GM12878 (cell line): ENCODE measurements around the gene SLC66A3. TPM values are rescaled to one million over a fixed set of nuclear protein-coding genes. Genes with fewer than 3 reads are reported as not detected.

Source experiments
- ATAC-seq: fragments of 200-7000 bp; cut with Tn5 transposase; 3 replicates; pipeline ENCODE4 v1.9.1; 2020; ENCODE audit warnings: mild to moderate bottlenecking, moderate library complexity
- BruUV-seq: library from RNA; stranded (reverse); fragments of 400-500 nt; replicated peaks from 2 replicates; lab custom pipeline; 2021; lab: Mats Ljungman, UMichigan
- CTCF ChIA-PET: fragments of 300-600 bp; sonication (Branson Sonifier 250); formaldehyde crosslinking; extraction: SDS; loops from one replicate; lab custom pipeline; 2021; ENCODE audit warnings: inconsistent platforms; lab: Yijun Ruan, JAX
- POLR2A ChIA-PET: fragments of 350-600 bp; formaldehyde crosslinking; extraction: SDS; loops from one replicate; lab custom pipeline; 2021; ENCODE audit warnings: inconsistent platforms; lab: Charles Lee
- RAD21 ChIA-PET: fragments of 300-600 bp; sonication (Branson Sonifier 250); formaldehyde crosslinking; loops from one replicate; lab custom pipeline; 2023; ENCODE audit warnings: antibody characterized with exemption; ENCODE audit not compliant: unreplicated experiment; lab: Charles Lee
- SMC1A ChIA-PET: fragments of 300-600 bp; sonication (Branson Sonifier 250); formaldehyde crosslinking; loops from one replicate; lab custom pipeline; 2023; ENCODE audit not compliant: unreplicated experiment, uncharacterized antibody; lab: Charles Lee
- DNase-seq: peaks from one replicate; pipeline ENCODE4 v3.0.0-alpha.2; 2011; ENCODE audit warnings: low read depth, low spot score
- FAIRE-seq: peaks from 3 replicates; lab custom pipeline; 2011; peaks lifted over from hg19 to GRCh38; lab: Jason Lieb, UNC
- H2AFZ ChIP-seq: 2 replicates; pipeline ENCODE4 v1.6.0; 2011; ENCODE audit warnings: low read depth, low read length, control low read depth; ENCODE audit not compliant: control insufficient read depth
- H3K27ac ChIP-seq: 2 replicates; pipeline ENCODE4 v1.5.1; 2011; ENCODE audit warnings: control low read depth; ENCODE audit not compliant: control insufficient read depth, insufficient read depth
- H3K27me3 ChIP-seq, 2 experiments: replicated peaks in 1 of 2; 2 replicates each; pipeline versions ENCODE4 v1.6.0 to v1.6.1; 2011; ENCODE audit warnings: low read length in 1 of 2; ENCODE audit not compliant: control insufficient read depth in 2 of 2, insufficient read depth in 2 of 2
- H3K36me3 ChIP-seq, 2 experiments: 2 replicates each; pipeline ENCODE4 v1.5.1; 2011; ENCODE audit warnings: low read length in 1 of 2; ENCODE audit not compliant: control insufficient read depth in 2 of 2, insufficient read depth in 2 of 2
- H3K4me1 ChIP-seq: 2 replicates; pipeline ENCODE4 v1.6.1; 2011; ENCODE audit warnings: mild to moderate bottlenecking, low read length, moderate library complexity, mixed read lengths; ENCODE audit not compliant: control insufficient read depth, insufficient read depth
- H3K4me2 ChIP-seq: 2 replicates; pipeline ENCODE4 v1.6.0; 2011; ENCODE audit warnings: control low read depth; ENCODE audit not compliant: control insufficient read depth, insufficient read depth
- H3K4me3 ChIP-seq: fragments of 200-600 bp; sonication (generic); 2 replicates; pipeline ENCODE4 v1.5.1; 2016
- H3K79me2 ChIP-seq: 2 replicates; pipeline ENCODE4 v1.6.0; 2011; ENCODE audit warnings: low read length; ENCODE audit not compliant: control insufficient read depth, insufficient read depth
- H3K9ac ChIP-seq: 2 replicates; pipeline ENCODE4 v1.8.0; 2011; ENCODE audit warnings: low read length, control low read depth, mixed read lengths; ENCODE audit not compliant: control insufficient read depth, insufficient read depth
- H3K9me3 ChIP-seq: replicated peaks from 3 replicates; pipeline ENCODE4 v1.5.1; 2011; ENCODE audit warnings: mild to moderate bottlenecking, low read length; ENCODE audit not compliant: control insufficient read depth, insufficient read depth
- H4K20me1 ChIP-seq: 2 replicates; pipeline ENCODE4 v1.6.0; 2011; ENCODE audit not compliant: control insufficient read depth, insufficient read depth
- ATF7 ChIP-seq: fragments of 450-650 bp; IDR thresholded peaks from 2 replicates; pipeline ENCODE4 v1.6.1; 2016; ENCODE audit warnings: low read depth, mild to moderate bottlenecking
- CEBPZ ChIP-seq: fragments of 150-350 bp; IDR thresholded peaks from 2 replicates; pipeline ENCODE4 v1.6.1; 2016; ENCODE audit warnings: low read depth, low read length
- ESRRA ChIP-seq: IDR thresholded peaks from 2 replicates; pipeline ENCODE4 v1.6.1; 2012; ENCODE audit warnings: mild to moderate bottlenecking, low read length, improper control_type of control experiment
- EZH2 ChIP-seq: IDR thresholded peaks from 2 replicates; pipeline ENCODE4 v1.6.1; 2012; ENCODE audit warnings: low read depth, mild to moderate bottlenecking, control low read depth, inconsistent platforms, low read length, borderline replicate concordance; ENCODE audit not compliant: control insufficient read depth
- JUND ChIP-seq: IDR thresholded peaks from 2 replicates; pipeline ENCODE4 v1.6.1; 2012; ENCODE audit warnings: low read depth, mild to moderate bottlenecking, low read length, improper control_type of control experiment, moderate library complexity
- KLF5 ChIP-seq: fragments of 450-650 bp; IDR thresholded peaks from 2 replicates; pipeline ENCODE4 v1.6.1; 2014; ENCODE audit warnings: mild to moderate bottlenecking; ENCODE audit not compliant: partially characterized antibody
- MTA3 ChIP-seq: IDR thresholded peaks from 2 replicates; pipeline ENCODE4 v1.6.1; 2012; ENCODE audit warnings: low read length, inconsistent platforms, borderline replicate concordance
- RCOR1 ChIP-seq: conservative IDR thresholded peaks from 2 replicates; pipeline ENCODE4 v1.6.1; 2012; ENCODE audit warnings: low read depth, low read length, improper control_type of control experiment
- RUNX3 ChIP-seq: IDR thresholded peaks from 2 replicates; pipeline ENCODE4 v1.6.1; 2012; ENCODE audit warnings: low read length, inconsistent platforms
- SMAD1 ChIP-seq: fragments of 450-650 bp; IDR thresholded peaks from 2 replicates; pipeline ENCODE4 v1.6.1; 2018; ENCODE audit warnings: mild to moderate bottlenecking, low read depth; ENCODE audit not compliant: partially characterized antibody
- SMARCA5 ChIP-seq: fragments of 450-650 bp; IDR thresholded peaks from 2 replicates; pipeline ENCODE4 v1.6.1; 2017; ENCODE audit warnings: mild to moderate bottlenecking
- ZNF217 ChIP-seq: fragments of 450-650 bp; IDR thresholded peaks from 2 replicates; pipeline ENCODE4 v1.6.1; 2017; ENCODE audit warnings: antibody characterized with exemption, mild to moderate bottlenecking
- ZNF24 ChIP-seq: fragments of 450-650 bp; IDR thresholded peaks from 2 replicates; pipeline ENCODE4 v1.6.1; 2017; ENCODE audit warnings: antibody characterized with exemption, mild to moderate bottlenecking
- WGBS: methylation state at CpG from one replicate; pipeline ENCODE4 v1.1.6; 2016; ENCODE audit warnings: low lambda C conversion rate; ENCODE audit not compliant: insufficient replicate concordance, insufficient coverage; ENCODE audit errors: missing lambda C conversion rate; 5-methylcytosine and 5-hydroxymethylcytosine counted together
- in situ Hi-C: fragments of 300-500 bp; cut with MboI; formaldehyde crosslinking; loops from 9 replicates; pipeline ENCODE4 v1.14.3; 2018; ENCODE audit warnings: mixed read lengths
- intact Hi-C: fragments of 100-400 bp; cut with micrococcal nuclease; formaldehyde crosslinking; loops from one replicate; pipeline ENCODE4 v1.14.2; 2022; ENCODE audit not compliant: unreplicated experiment
- polyA plus RNA-seq, 11 experiments: library from polyadenylated mRNA; depleted of rRNA in 4 of 11; unstranded in 6 of 11; stranded (reverse) in 5 of 11; fragments of >200 nt; fragmentation: Nextera tagmentation in 4 of 11; fragmentation: Illumina TruSeq in 1 of 11; extraction: Ambion mirVana in 4 of 11; extraction: Trizol in 1 of 11; gene quantifications; 1 replicate in 1 of 11; 2 replicates in 10 of 11; pipeline versions ENCODE4 v1.2.1 to v1.2.3, GENCODE V29; 2011 to 2016; ENCODE audit warnings: inconsistent platforms in 2 of 11, missing spikeins in 2 of 11, low read depth in 1 of 11
- total RNA-seq, 4 experiments: library from RNA; depleted of rRNA in 3 of 4; stranded (reverse); fragments of >200 nt in 3 of 4; fragmentation: Illumina TruSeq in 1 of 4; extraction: Trizol in 1 of 4; gene quantifications; 2 replicates each; pipeline versions ENCODE4 v1.2.1 to v1.2.3, GENCODE V29; 2013 to 2021
- TF ChIP-seq, protein P1 (sequence below): fragments of 450-650 bp; conservative IDR thresholded peaks from 2 replicates; pipeline ENCODE4 v1.6.1; 2017; ENCODE audit warnings: mild to moderate bottlenecking, moderate library complexity
- TF ChIP-seq, protein P2 (sequence below): IDR thresholded peaks from 2 replicates; pipeline ENCODE4 v1.6.1; 2012; ENCODE audit warnings: low read depth, low read length, improper control_type of control experiment
- TF ChIP-seq, protein P3 (sequence below): fragments of 450-650 bp; IDR thresholded peaks from 2 replicates; pipeline ENCODE4 v1.6.1; 2018; ENCODE audit warnings: mild to moderate bottlenecking, low read depth, moderate library complexity; ENCODE audit not compliant: partially characterized antibody

SLC66A3 gene
- total and polyA plus RNA-seq, 10 of the 15 experiments (the other 5 are each of a cell fraction or from before 2014, with no cell fraction given): 1.4 to 14.2 (median 6.4) TPM

DNA sequence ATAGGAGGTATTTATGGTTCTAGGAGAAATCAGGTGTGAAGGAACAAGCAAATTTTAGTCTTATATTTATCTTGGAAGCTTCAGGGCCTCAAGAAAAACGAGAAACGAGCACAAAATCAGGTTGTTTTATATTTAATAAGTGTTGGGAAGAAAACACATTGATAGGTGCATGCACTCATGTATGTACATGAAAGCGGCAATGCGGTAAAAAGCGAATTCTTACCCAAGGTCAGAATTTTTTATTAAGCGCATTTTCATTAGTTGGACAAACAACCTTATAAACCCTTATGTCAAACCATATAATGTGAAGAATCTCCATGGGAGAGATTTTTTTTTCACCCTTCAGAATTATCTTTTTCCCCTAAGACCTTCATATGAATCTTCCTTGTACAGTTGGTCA lies 25.4 kb downstream of the SLC66A3 start:
- Histone ChIP-seq H4K20me1 (no peaks in the 10 kb centered on the region), H3K9me3 (no peaks in the 10 kb centered on the region), H3K9ac (no peak overlapping the region), H2AFZ (no peak overlapping the region), H3K4me1 (no peaks in the 10 kb centered on the region), H3K79me2 (no peaks in the 10 kb centered on the region), H3K36me3 (peaks cover 0 to 4% of the 10 kb centered on the region in 2 experiments; a peak in 1 of 4 replicates), H3K4me2 (no peak overlapping the region), H3K4me3 (no peak overlapping the region), H3K27ac (no peak overlapping the region), H3K27me3 (no peaks in the 10 kb centered on the region)
- no peak for DNase-seq
- ChIA-PET SMC1A (no interaction called here), RAD21 (no interaction called here), CTCF (no interaction called here), POLR2A (no interaction called here)
- 90% methylated on average over 6 of the region's 6 CpGs for WGBS
- no peak for ATAC-seq
- intact Hi-C loops (no loop called here), in situ Hi-C loops (no loop called here)
- BruUV-seq: no TSS peak
- FAIRE-seq: no peak
- TF ChIP-seq ATF7 (no peak), EZH2 (no peak), RUNX3 (no peak), ZNF217 (no peak), MTA3 (no peak), KLF5 (no peak), ZNF24 (no peak), SMAD1 (no peak), JUND (no peak), RCOR1 (no peak), CEBPZ (no peak), ESRRA (no peak), SMARCA5 (no peak)
- TF ChIP-seq, protein P1, sequence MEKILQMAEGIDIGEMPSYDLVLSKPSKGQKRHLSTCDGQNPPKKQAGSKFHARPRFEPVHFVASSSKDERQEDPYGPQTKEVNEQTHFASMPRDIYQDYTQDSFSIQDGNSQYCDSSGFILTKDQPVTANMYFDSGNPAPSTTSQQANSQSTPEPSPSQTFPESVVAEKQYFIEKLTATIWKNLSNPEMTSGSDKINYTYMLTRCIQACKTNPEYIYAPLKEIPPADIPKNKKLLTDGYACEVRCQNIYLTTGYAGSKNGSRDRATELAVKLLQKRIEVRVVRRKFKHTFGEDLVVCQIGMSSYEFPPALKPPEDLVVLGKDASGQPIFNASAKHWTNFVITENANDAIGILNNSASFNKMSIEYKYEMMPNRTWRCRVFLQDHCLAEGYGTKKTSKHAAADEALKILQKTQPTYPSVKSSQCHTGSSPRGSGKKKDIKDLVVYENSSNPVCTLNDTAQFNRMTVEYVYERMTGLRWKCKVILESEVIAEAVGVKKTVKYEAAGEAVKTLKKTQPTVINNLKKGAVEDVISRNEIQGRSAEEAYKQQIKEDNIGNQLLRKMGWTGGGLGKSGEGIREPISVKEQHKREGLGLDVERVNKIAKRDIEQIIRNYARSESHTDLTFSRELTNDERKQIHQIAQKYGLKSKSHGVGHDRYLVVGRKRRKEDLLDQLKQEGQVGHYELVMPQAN: no peak
- TF ChIP-seq, protein P2, sequence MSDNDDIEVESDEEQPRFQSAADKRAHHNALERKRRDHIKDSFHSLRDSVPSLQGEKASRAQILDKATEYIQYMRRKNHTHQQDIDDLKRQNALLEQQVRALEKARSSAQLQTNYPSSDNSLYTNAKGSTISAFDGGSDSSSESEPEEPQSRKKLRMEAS: no peak
- TF ChIP-seq, protein P3, sequence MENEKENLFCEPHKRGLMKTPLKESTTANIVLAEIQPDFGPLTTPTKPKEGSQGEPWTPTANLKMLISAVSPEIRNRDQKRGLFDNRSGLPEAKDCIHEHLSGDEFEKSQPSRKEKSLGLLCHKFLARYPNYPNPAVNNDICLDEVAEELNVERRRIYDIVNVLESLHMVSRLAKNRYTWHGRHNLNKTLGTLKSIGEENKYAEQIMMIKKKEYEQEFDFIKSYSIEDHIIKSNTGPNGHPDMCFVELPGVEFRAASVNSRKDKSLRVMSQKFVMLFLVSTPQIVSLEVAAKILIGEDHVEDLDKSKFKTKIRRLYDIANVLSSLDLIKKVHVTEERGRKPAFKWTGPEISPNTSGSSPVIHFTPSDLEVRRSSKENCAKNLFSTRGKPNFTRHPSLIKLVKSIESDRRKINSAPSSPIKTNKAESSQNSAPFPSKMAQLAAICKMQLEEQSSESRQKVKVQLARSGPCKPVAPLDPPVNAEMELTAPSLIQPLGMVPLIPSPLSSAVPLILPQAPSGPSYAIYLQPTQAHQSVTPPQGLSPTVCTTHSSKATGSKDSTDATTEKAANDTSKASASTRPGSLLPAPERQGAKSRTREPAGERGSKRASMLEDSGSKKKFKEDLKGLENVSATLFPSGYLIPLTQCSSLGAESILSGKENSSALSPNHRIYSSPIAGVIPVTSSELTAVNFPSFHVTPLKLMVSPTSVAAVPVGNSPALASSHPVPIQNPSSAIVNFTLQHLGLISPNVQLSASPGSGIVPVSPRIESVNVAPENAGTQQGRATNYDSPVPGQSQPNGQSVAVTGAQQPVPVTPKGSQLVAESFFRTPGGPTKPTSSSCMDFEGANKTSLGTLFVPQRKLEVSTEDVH: no peak
